K562 (cell line): ENCODE measurements around the gene SRMS.

Source experiments
- NFE2L1 ChIP-seq: fragments of 450-650 bp; IDR thresholded peaks from 2 replicates; pipeline ENCODE4 v1.6.1; 2016; ENCODE audit warnings: missing genetic modification characterization, low read depth, mild to moderate bottlenecking, missing compliant biosample characterization, moderate library complexity, borderline replicate concordance
- POLR2A ChIP-seq: fragments of 450-650 bp; conservative IDR thresholded peaks from 2 replicates; pipeline ENCODE4 v1.6.1; 2016
- POLR2AphosphoS2 ChIP-seq: IDR thresholded peaks from 2 replicates; pipeline ENCODE4 v1.6.1; 2012; ENCODE audit warnings: low read length, improper control_type of control experiment
- ZBTB17 ChIP-seq: fragments of 450-650 bp; formaldehyde crosslinking; IDR thresholded peaks from 2 replicates; pipeline ENCODE4 v1.4.0; 2020; ENCODE audit warnings: mild to moderate bottlenecking

DNA sequence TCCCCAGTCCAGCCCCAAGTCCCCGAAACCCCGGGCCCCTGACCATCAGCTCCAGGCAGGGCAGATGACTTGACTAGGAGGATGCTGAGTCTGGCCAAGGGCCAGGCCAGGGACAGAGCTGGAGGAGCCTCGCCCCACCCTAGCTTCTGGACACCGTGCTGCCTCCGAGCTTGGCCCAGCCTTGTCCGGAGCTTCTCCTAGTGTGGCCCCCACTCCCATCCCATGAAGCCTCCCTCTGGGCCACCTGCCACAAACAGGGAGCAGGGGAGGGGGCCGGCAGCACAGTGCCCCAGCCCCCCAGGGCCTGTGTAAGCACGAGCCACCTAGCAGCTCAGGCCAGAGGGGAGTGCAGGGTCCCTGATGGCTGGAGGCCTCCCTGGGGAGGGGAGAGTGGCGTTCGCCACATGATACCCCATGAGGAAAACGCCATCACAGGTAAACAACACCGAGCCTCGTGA is 54.0 kb downstream of the SRMS start:
- TF ChIP-seq POLR2A = no peak
- no peak for TF ChIP-seq NFE2L1 (tag)
- no peak for TF ChIP-seq ZBTB17 (CRISPR knock-in tag)
- no peak for TF ChIP-seq POLR2AphosphoS2
